Esophagus squamous epithelium (tissue), 4 donors: ENCODE measurements around the gene KIAA0513.

Experiments used
- CTCF ChIP-seq, 6 experiments: fragments of 450-650 bp in 4 of 6; fragments of 200-600 bp in 2 of 6; sonication (generic) in 2 of 6; IDR thresholded peaks; one replicate each; pipeline ENCODE4 v1.5.1; 2016 to 2019; ENCODE audit warnings: antibody characterized with exemption in 6 of 6, mild to moderate bottlenecking in 4 of 6, moderate library complexity in 4 of 6
- POLR2A ChIP-seq, 4 donors: fragments of 450-650 bp; IDR thresholded peaks; one replicate each; pipeline ENCODE4 v1.6.1; 2017; ENCODE audit warnings: antibody characterized with exemption in 4 of 4, mild to moderate bottlenecking in 4 of 4, moderate library complexity in 3 of 4

- no peak for TF ChIP-seq CTCF (IDR thresholded peaks at IDR 0.05)
- TF ChIP-seq POLR2A (IDR thresholded peaks at IDR 0.05) = no peak
Observed at GRCh38 chr16:85110105-85110504, 82.5 kb downstream of the KIAA0513 start.
